PC-9 (cell line): ENCODE results near the gene CCDC3. TPM values are rescaled to one million over a fixed set of nuclear protein-coding genes. Genes with fewer than 3 reads are reported as not detected.

Source experiments
- BruUV-seq: library from RNA; stranded (reverse); fragments of 400-500 nt; replicated peaks from 2 replicates; lab custom pipeline; 2021; lab: Mats Ljungman, UMichigan
- CTCF ChIA-PET: fragments of 300-600 bp; sonication (Branson Sonifier 250); formaldehyde crosslinking; loops from one replicate; lab custom pipeline; 2022; ENCODE audit warnings: antibody characterized with exemption; lab: Charles Lee
- POLR2A ChIA-PET: fragments of 300-600 bp; sonication (Branson Sonifier 250); formaldehyde crosslinking; loops from one replicate; lab custom pipeline; 2022; ENCODE audit warnings: antibody characterized with exemption; ENCODE audit not compliant: unreplicated experiment; lab: Charles Lee
- DNase-seq, 2 experiments: peaks; one replicate each; pipeline versions ENCODE4 v3.0.0 to v3.0.0-alpha.2; 2015 to 2022; ENCODE audit warnings: mixed read lengths in 1 of 2
- H2AFZ ChIP-seq: fragments of 200-600 bp; sonication (generic); 2 replicates; pipeline ENCODE4 v1.8.1; 2017; ENCODE audit warnings: antibody characterized with exemption
- H3F3A ChIP-seq: fragments of 200-600 bp; sonication (generic); 2 replicates; pipeline ENCODE4 v1.8.1; 2017; ENCODE audit warnings: antibody characterized with exemption, mild to moderate bottlenecking, low read depth; ENCODE audit not compliant: insufficient read depth
- H3K27ac ChIP-seq: fragments of 200-600 bp; sonication (generic); 2 replicates; pipeline ENCODE4 v1.6.1; 2016; ENCODE audit warnings: mixed run types
- H3K27me3 ChIP-seq: fragments of 200-600 bp; sonication (generic); 2 replicates; pipeline ENCODE4 v1.6.1; 2016; ENCODE audit warnings: low read depth, mixed run types; ENCODE audit not compliant: insufficient read depth
- H3K36me3 ChIP-seq: fragments of 200-600 bp; sonication (generic); 2 replicates; pipeline ENCODE4 v1.6.1; 2016; ENCODE audit warnings: low read depth, mixed run types
- H3K4me1 ChIP-seq: fragments of 200-600 bp; sonication (generic); replicated peaks from 2 replicates; pipeline ENCODE4 v1.6.1; 2016; ENCODE audit warnings: mixed run types; ENCODE audit not compliant: insufficient read depth
- H3K4me2 ChIP-seq: fragments of 200-600 bp; sonication (generic); 2 replicates; pipeline ENCODE4 v1.6.1; 2017; ENCODE audit warnings: mixed run types
- H3K4me3 ChIP-seq: fragments of 200-600 bp; sonication (generic); 2 replicates; pipeline ENCODE4 v1.6.1; 2016; ENCODE audit warnings: mixed run types
- H3K79me2 ChIP-seq: fragments of 200-600 bp; sonication (generic); 2 replicates; pipeline ENCODE4 v1.6.1; 2017; ENCODE audit warnings: low read depth, mixed run types
- H3K9me2 ChIP-seq: fragments of 200-600 bp; sonication (generic); 2 replicates; pipeline ENCODE4 v1.8.1; 2017; ENCODE audit warnings: mild to moderate bottlenecking; ENCODE audit not compliant: insufficient read depth
- H3K9me3 ChIP-seq: fragments of 200-600 bp; sonication (generic); 2 replicates; pipeline ENCODE4 v1.8.1; 2016; ENCODE audit warnings: low read depth; ENCODE audit not compliant: insufficient read depth
- H4K20me1 ChIP-seq: fragments of 200-600 bp; sonication (generic); 2 replicates; pipeline ENCODE4 v1.8.1; 2017; ENCODE audit not compliant: insufficient read depth
- EZH2 ChIP-seq: fragments of 200-600 bp; sonication (generic); IDR thresholded peaks from 2 replicates; pipeline ENCODE4 v1.8.0; 2017; ENCODE audit warnings: antibody characterized with exemption, low read depth
- intact Hi-C: fragments of 100-400 bp; cut with micrococcal nuclease; formaldehyde crosslinking; loops from one replicate; pipeline ENCODE4 v1.10.0; 2022; ENCODE audit not compliant: unreplicated experiment
- total RNA-seq: library from RNA; stranded (reverse); gene quantifications from 2 replicates; pipeline ENCODE4 v1.2.3, GENCODE V29; 2021
- TF ChIP-seq, protein P1 (sequence below): fragments of 200-600 bp; sonication (generic); conservative IDR thresholded peaks from 2 replicates; pipeline ENCODE4 v1.6.1; 2017; ENCODE audit warnings: mixed run types, antibody characterized with exemption, mild to moderate bottlenecking, moderate library complexity

CCDC3 gene
- total RNA-seq, 1 experiment from 2014 or later: not detected

DNA sequence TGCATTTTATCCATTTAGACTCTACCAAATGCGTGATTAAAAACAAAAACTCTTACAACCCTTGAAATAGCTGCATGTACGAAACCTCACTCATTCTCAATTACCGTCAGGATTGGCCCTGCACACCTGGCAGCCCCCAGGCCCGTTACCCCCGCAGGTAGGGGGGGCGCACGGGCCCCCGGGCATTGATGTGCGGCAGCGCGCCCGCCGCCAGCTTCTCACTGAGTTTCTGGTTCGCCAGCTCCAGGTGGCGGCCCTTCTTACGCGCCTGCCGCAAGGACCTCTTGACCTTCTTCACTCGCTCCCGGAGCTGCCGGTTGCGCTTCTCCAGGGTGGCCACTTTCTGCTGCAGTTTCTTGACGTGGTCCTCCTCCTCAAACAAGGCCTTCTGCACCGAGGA is 103.2 kb downstream of the CCDC3 start:
- POLR2A ChIA-PET: no interaction called here
- no peak for TF ChIP-seq EZH2
- TF ChIP-seq, protein P1, sequence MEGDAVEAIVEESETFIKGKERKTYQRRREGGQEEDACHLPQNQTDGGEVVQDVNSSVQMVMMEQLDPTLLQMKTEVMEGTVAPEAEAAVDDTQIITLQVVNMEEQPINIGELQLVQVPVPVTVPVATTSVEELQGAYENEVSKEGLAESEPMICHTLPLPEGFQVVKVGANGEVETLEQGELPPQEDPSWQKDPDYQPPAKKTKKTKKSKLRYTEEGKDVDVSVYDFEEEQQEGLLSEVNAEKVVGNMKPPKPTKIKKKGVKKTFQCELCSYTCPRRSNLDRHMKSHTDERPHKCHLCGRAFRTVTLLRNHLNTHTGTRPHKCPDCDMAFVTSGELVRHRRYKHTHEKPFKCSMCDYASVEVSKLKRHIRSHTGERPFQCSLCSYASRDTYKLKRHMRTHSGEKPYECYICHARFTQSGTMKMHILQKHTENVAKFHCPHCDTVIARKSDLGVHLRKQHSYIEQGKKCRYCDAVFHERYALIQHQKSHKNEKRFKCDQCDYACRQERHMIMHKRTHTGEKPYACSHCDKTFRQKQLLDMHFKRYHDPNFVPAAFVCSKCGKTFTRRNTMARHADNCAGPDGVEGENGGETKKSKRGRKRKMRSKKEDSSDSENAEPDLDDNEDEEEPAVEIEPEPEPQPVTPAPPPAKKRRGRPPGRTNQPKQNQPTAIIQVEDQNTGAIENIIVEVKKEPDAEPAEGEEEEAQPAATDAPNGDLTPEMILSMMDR: no peak
- Histone ChIP-seq H3K4me3 (no peak overlapping the region), H3K4me2 (no peak overlapping the region), H3F3A (no peaks in the 10 kb centered on the region), H3K79me2 (no peaks in the 10 kb centered on the region), H3K9me2 (no peaks in the 10 kb centered on the region), H2AFZ (no peak overlapping the region), H3K4me1 (no peaks in the 10 kb centered on the region), H3K36me3 (no peaks in the 10 kb centered on the region), H4K20me1 (no peaks in the 10 kb centered on the region), H3K27ac (no peak overlapping the region), H3K9me3 (no peaks in the 10 kb centered on the region), H3K27me3 (peaks cover 21% of the 10 kb centered on the region)
- no peak for DNase-seq
- intact Hi-C loops: no loop called here
- BruUV-seq: no TSS peak
- CTCF ChIA-PET: no interaction called here

DNA sequence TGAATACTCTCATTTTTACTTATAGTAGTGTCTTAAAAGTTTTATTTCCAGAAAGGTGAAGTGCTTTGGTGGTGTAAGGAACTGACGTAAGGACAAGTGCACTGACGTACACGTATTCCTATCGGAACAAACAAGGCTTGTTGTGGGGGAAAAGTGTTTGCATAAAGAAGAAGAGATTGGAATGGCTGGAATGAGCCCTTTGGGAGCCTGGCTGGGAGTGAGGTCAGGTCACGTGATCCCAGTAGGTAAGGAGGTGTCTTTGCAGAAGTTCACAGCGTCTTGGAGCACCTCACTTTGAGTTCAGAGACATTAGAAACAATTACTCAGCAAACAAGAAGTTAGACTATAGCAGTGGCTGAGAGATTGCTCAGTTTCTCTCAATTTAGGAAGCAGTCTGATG is 104.2 kb downstream of the CCDC3 start:
- peaks cover 24% of the 10 kb centered on the region for H3K27me3 ChIP-seq
- no peak for DNase-seq
- H3K4me3 ChIP-seq: no peak overlapping the region
- H4K20me1 ChIP-seq: no peaks in the 10 kb centered on the region
- no peaks in the 10 kb centered on the region for H3K4me1 ChIP-seq
- no peak for TF ChIP-seq EZH2
- TF ChIP-seq, protein P1: no peak
- BruUV-seq: no TSS peak
- H3K79me2 ChIP-seq: no peaks in the 10 kb centered on the region
- intact Hi-C loops: no loop called here
- no peak overlapping the region for H2AFZ ChIP-seq
- POLR2A ChIA-PET: no interaction called here
- H3K4me2 ChIP-seq: no peak overlapping the region
- CTCF ChIA-PET: no interaction called here
- no peaks in the 10 kb centered on the region for H3K9me3 ChIP-seq
- no peaks in the 10 kb centered on the region for H3K9me2 ChIP-seq
- H3K27ac ChIP-seq: no peak overlapping the region
- H3F3A ChIP-seq: no peaks in the 10 kb centered on the region
- no peaks in the 10 kb centered on the region for H3K36me3 ChIP-seq

DNA sequence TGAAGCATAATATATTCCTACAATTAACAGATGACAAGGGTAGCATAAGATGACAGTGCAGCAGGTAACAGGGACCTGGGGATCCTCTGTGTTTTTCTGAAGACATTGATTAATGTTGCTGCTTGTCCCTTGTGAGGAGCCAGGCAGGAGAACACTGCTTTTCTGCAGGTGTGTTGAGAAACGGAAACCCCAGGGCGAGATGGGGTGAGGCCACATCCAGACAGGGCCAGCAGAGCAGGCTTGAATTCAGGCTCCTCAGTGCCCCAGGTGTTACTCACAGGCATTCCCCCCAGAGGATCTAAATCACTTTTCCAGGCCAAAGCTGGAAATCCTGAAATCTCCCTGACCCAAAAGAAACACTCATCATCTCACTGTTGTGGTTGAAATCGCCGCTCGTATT is 105.3 kb downstream of the CCDC3 start:
- no peaks in the 10 kb centered on the region for H3K9me3 ChIP-seq
- no peaks in the 10 kb centered on the region for H3F3A ChIP-seq
- no peak overlapping the region for H3K4me2 ChIP-seq
- peaks cover 28% of the 10 kb centered on the region for H3K27me3 ChIP-seq
- H2AFZ ChIP-seq: no peak overlapping the region
- no peaks in the 10 kb centered on the region for H3K9me2 ChIP-seq
- no peak overlapping the region for H3K27ac ChIP-seq
- DNase-seq: no peak
- H4K20me1 ChIP-seq: no peaks in the 10 kb centered on the region
- intact Hi-C loops: no loop called here
- POLR2A ChIA-PET: no interaction called here
- H3K36me3 ChIP-seq: no peaks in the 10 kb centered on the region
- no peaks in the 10 kb centered on the region for H3K79me2 ChIP-seq
- CTCF ChIA-PET: no interaction called here
- TF ChIP-seq, protein P1: no peak
- no peak for TF ChIP-seq EZH2
- no peak overlapping the region for H3K4me3 ChIP-seq
- no peaks in the 10 kb centered on the region for H3K4me1 ChIP-seq
- no TSS peak for BruUV-seq
